ENCODE data around the gene VPS13D.
"Not testable (repeated sequence)": the region's sequence is repeated elsewhere in the genome, so short reads cannot be mapped to it uniquely, and the experiment has no call there.

The VPS13D gene

GRCh38 chr1:12201352-12202189 is 28.3 kb upstream of the VPS13D start:
- DNase-seq (ENCODE audit: low spot score), result no peak

- no peak for DNase-seq (ENCODE audit: low spot score)
Measured at GRCh38 chr1:12202190-12202497, 27.7 kb upstream of the VPS13D start.

GRCh38 chr1:12202577-12202976 is 27.3 kb upstream of the VPS13D start:
- no peak for DNase-seq (ENCODE audit: low spot score)

GRCh38 chr1:12203216-12204007 is 26.4 kb upstream of the VPS13D start:
- no peak for DNase-seq (ENCODE audit: low spot score)

- DNase-seq (ENCODE audit: low spot score), result no peak
Measured at GRCh38 chr1:12204140-12204539, 25.7 kb upstream of the VPS13D start.

GRCh38 chr1:12204754-12205658 is 24.8 kb upstream of the VPS13D start:
- no peak for DNase-seq (ENCODE audit: low spot score)

GRCh38 chr1:12206238-12206637 is 23.6 kb upstream of the VPS13D start:
- no peak for DNase-seq (ENCODE audit: low spot score)

GRCh38 chr1:12206792-12207424 is 22.9 kb upstream of the VPS13D start:
- DNase-seq (ENCODE audit: low spot score), result no peak

GRCh38 chr1:12208271-12208670 is 21.6 kb upstream of the VPS13D start:
- no peak for DNase-seq (ENCODE audit: low spot score)

- DNase-seq (ENCODE audit: low spot score), result peak; percentile 94
Measured at GRCh38 chr1:12208764-12209494, 20.9 kb upstream of the VPS13D start.

GRCh38 chr1:12209495-12209832 is 20.4 kb upstream of the VPS13D start:
- DNase-seq (ENCODE audit: low spot score), result no peak

- DNase-seq (ENCODE audit: low spot score), result no peak
Measured at GRCh38 chr1:12215118-12215961, 14.5 kb upstream of the VPS13D start.

- no peak for DNase-seq (ENCODE audit: low spot score)
Measured at GRCh38 chr1:12219800-12220199, 10.0 kb upstream of the VPS13D start.

- no peak for DNase-seq (ENCODE audit: low spot score)
Measured at GRCh38 chr1:12220890-12221289, 8.9 kb upstream of the VPS13D start.

- not testable (repeated sequence) for DNase-seq (ENCODE audit: low spot score)
Measured at GRCh38 chr1:12222700-12223099, 7.1 kb upstream of the VPS13D start.

- not testable (repeated sequence) for DNase-seq (ENCODE audit: low spot score)
Measured at GRCh38 chr1:12224092-12224491, 5.7 kb upstream of the VPS13D start.

GRCh38 chr1:12228979-12229378 is 851 bp upstream of the VPS13D start:
- no peak for DNase-seq (ENCODE audit: low spot score)

GRCh38 chr1:12229386-12229834 is 420 bp upstream of the VPS13D start:
- DNase-seq (ENCODE audit: low spot score), result no peak

- no peak for DNase-seq (ENCODE audit: low spot score)
Measured at GRCh38 chr1:12230549-12231275, 882 bp downstream of the VPS13D start.

- no peak for DNase-seq (ENCODE audit: low spot score)
Measured at GRCh38 chr1:12231276-12231595, 1.4 kb downstream of the VPS13D start.

All from NAMALWA (cell line).